ENCODE results near the gene DUSP1.

DNA sequence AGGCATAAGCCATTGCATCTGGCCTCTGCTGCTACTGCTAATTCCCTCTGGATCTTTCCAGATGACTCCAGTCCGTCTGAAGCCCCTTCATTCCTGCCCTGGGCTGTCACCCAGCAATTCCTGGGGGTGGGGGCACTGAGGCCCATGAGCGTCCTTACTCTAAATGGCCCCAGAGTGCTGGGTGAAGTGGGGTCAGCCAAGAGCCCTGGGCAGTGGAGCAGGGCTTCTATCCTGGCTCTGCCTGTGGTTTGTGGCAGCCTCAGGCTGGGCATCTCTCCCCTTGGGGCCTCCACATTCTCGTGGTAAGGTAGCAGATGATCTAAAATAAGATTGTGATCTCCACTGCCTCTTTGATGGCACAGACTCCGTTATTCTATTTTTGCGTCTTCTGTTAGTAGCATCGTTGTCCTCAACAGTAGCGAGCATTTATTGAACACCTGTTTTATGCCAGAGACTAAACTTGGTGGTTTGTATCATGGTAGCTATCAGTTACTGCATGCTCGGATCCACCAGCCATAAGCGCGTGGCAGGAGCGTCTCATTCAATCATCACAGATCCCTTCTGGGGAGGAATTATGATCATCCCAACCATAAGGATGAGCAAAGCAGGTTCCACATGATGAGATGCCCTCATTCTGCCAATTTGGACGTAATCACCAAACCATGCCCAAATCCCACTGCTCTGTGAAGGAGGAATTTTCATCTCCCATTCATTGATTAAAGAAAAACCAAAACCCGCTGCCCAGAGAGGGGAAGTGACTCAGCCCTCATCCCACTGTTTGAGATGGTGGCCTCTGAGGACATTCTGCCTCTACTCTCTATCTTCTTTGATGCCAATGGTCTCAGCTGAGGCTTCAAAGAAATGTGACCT lies 21.9 kb upstream of the DUSP1 start:
- TF ChIP-seq POLR2A (IDR thresholded peaks at IDR 0.05), result no peak
- TF ChIP-seq, protein P1, sequence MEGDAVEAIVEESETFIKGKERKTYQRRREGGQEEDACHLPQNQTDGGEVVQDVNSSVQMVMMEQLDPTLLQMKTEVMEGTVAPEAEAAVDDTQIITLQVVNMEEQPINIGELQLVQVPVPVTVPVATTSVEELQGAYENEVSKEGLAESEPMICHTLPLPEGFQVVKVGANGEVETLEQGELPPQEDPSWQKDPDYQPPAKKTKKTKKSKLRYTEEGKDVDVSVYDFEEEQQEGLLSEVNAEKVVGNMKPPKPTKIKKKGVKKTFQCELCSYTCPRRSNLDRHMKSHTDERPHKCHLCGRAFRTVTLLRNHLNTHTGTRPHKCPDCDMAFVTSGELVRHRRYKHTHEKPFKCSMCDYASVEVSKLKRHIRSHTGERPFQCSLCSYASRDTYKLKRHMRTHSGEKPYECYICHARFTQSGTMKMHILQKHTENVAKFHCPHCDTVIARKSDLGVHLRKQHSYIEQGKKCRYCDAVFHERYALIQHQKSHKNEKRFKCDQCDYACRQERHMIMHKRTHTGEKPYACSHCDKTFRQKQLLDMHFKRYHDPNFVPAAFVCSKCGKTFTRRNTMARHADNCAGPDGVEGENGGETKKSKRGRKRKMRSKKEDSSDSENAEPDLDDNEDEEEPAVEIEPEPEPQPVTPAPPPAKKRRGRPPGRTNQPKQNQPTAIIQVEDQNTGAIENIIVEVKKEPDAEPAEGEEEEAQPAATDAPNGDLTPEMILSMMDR (IDR thresholded peaks at IDR 0.05), result no peak

Measured in body of pancreas (tissue), 4 donors.